Keratinocyte (primary cell): ENCODE measurements around the gene ATP8A2.

Experiments used
- EZH2 ChIP-seq: IDR thresholded peaks from one replicate; pipeline ENCODE4 v1.6.1; 2012; ENCODE audit warnings: inconsistent platforms, mild to moderate bottlenecking, low read length, moderate library complexity
- TF ChIP-seq, protein P1 (sequence below), 3 experiments: IDR thresholded peaks in 1 of 3; conservative IDR thresholded peaks in 1 of 3; optimal IDR thresholded peaks in 1 of 3; 2 replicates in 2 of 3; 3 replicates in 1 of 3; pipeline versions ENCODE3 to v1.5.1; 2011; ENCODE audit warnings: low read length in 3 of 3, mild to moderate bottlenecking in 3 of 3, moderate library complexity in 2 of 3, control low read depth in 1 of 3, inconsistent platforms in 1 of 3; ENCODE audit not compliant: insufficient read depth in 2 of 3; ENCODE audit errors: extremely low read depth in 1 of 3

DNA sequence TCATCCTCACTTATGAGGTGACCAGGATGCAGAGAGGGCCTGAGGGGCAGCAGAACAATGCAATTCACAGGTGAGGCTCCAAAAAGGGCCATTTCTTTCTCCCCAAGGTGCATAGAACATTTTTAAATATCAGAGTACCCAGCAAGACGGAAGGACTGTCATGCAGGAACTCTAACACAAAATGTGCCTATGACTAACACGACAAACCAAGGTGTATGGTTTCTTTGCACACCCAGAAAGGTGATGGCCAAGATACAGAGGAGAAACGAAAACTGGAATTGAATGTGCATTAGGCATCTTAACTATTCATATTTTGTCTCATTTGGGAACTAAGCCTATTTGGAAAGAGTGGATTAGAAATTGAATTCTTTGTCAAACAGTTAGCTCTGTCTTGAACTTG is 650.2 kb downstream of the ATP8A2 start:
- TF ChIP-seq, protein P1, sequence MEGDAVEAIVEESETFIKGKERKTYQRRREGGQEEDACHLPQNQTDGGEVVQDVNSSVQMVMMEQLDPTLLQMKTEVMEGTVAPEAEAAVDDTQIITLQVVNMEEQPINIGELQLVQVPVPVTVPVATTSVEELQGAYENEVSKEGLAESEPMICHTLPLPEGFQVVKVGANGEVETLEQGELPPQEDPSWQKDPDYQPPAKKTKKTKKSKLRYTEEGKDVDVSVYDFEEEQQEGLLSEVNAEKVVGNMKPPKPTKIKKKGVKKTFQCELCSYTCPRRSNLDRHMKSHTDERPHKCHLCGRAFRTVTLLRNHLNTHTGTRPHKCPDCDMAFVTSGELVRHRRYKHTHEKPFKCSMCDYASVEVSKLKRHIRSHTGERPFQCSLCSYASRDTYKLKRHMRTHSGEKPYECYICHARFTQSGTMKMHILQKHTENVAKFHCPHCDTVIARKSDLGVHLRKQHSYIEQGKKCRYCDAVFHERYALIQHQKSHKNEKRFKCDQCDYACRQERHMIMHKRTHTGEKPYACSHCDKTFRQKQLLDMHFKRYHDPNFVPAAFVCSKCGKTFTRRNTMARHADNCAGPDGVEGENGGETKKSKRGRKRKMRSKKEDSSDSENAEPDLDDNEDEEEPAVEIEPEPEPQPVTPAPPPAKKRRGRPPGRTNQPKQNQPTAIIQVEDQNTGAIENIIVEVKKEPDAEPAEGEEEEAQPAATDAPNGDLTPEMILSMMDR (optimal IDR thresholded peaks at IDR 0.05 in 1 of 3, IDR thresholded peaks at IDR 0.05 in 1 of 3, conservative IDR thresholded peaks at IDR 0.05 in 1 of 3; ENCODE audit: extremely low read depth in 1 of 3, insufficient read depth in 2 of 3, low read length in 3 of 3), result no peak
- no peak for TF ChIP-seq EZH2
